HG02571 (cell line): ENCODE data around the gene LARGE1.

Source experiments
- ATAC-seq: cut with Tn5 transposase; IDR thresholded peaks from one replicate; pipeline ENCODE4 v1.9.1; 2021; ENCODE audit warnings: mild to moderate bottlenecking, moderate library complexity; ENCODE audit not compliant: unreplicated experiment

Gene LARGE1

GRCh38 chr22:33669746-33670145 lies 250.5 kb downstream of the LARGE1 start:
- ATAC-seq, result no peak

- ATAC-seq, result no peak
Observed at GRCh38 chr22:33666961-33667619, 253.2 kb downstream of the LARGE1 start.

- no peak for ATAC-seq
Observed at GRCh38 chr22:33666279-33666960, 253.9 kb downstream of the LARGE1 start.

GRCh38 chr22:33659448-33659847 lies 260.8 kb downstream of the LARGE1 start:
- ATAC-seq, result no peak

GRCh38 chr22:33658775-33659174 lies 261.5 kb downstream of the LARGE1 start:
- no peak for ATAC-seq

GRCh38 chr22:33657670-33658069 lies 262.6 kb downstream of the LARGE1 start:
- no peak for ATAC-seq

- no peak for ATAC-seq
Observed at GRCh38 chr22:33656808-33657628, 263.3 kb downstream of the LARGE1 start.

GRCh38 chr22:33654173-33654895 lies 265.9 kb downstream of the LARGE1 start:
- no peak for ATAC-seq

GRCh38 chr22:33653532-33654063 lies 266.7 kb downstream of the LARGE1 start:
- no peak for ATAC-seq

- ATAC-seq, result no peak
Observed at GRCh38 chr22:33652615-33653014, 267.7 kb downstream of the LARGE1 start.

GRCh38 chr22:33650244-33650643 lies 270.0 kb downstream of the LARGE1 start:
- ATAC-seq, result no peak

- no peak for ATAC-seq
Observed at GRCh38 chr22:33648478-33648877, 271.8 kb downstream of the LARGE1 start.

- no peak for ATAC-seq
Observed at GRCh38 chr22:33640900-33641299, 279.4 kb downstream of the LARGE1 start.

- ATAC-seq, result no peak
Observed at GRCh38 chr22:33639588-33640254, 280.6 kb downstream of the LARGE1 start.

- no peak for ATAC-seq
Observed at GRCh38 chr22:33635766-33636165, 284.5 kb downstream of the LARGE1 start.

- no peak for ATAC-seq
Observed at GRCh38 chr22:33631777-33632176, 288.5 kb downstream of the LARGE1 start.

GRCh38 chr22:33625959-33626358 lies 294.3 kb downstream of the LARGE1 start:
- ATAC-seq, result no peak

- ATAC-seq, result no peak
Observed at GRCh38 chr22:33620085-33620484, 300.2 kb downstream of the LARGE1 start.

GRCh38 chr22:33606504-33606903 lies 313.8 kb downstream of the LARGE1 start:
- no peak for ATAC-seq

GRCh38 chr22:33605666-33606065 lies 314.6 kb downstream of the LARGE1 start:
- ATAC-seq, result no peak
